ENCODE data around the gene PET100. TPM values are rescaled to one million over a fixed set of nuclear protein-coding genes. Genes with fewer than 3 reads are reported as not detected.

Gene PET100
- polyA plus RNA-seq, 1 donor from 2014 or later: 105 TPM

- no peak overlapping the region for H3K4me3 ChIP-seq (ENCODE audit: low read length)
- H3K9me2 ChIP-seq (ENCODE audit: insufficient read depth, low read length): no peaks in the 10 kb centered on the region
- TF ChIP-seq EP300 (conservative IDR thresholded peaks at IDR 0.05; ENCODE audit: poor library complexity, severe bottlenecking): no peak
- TF ChIP-seq, protein P1, sequence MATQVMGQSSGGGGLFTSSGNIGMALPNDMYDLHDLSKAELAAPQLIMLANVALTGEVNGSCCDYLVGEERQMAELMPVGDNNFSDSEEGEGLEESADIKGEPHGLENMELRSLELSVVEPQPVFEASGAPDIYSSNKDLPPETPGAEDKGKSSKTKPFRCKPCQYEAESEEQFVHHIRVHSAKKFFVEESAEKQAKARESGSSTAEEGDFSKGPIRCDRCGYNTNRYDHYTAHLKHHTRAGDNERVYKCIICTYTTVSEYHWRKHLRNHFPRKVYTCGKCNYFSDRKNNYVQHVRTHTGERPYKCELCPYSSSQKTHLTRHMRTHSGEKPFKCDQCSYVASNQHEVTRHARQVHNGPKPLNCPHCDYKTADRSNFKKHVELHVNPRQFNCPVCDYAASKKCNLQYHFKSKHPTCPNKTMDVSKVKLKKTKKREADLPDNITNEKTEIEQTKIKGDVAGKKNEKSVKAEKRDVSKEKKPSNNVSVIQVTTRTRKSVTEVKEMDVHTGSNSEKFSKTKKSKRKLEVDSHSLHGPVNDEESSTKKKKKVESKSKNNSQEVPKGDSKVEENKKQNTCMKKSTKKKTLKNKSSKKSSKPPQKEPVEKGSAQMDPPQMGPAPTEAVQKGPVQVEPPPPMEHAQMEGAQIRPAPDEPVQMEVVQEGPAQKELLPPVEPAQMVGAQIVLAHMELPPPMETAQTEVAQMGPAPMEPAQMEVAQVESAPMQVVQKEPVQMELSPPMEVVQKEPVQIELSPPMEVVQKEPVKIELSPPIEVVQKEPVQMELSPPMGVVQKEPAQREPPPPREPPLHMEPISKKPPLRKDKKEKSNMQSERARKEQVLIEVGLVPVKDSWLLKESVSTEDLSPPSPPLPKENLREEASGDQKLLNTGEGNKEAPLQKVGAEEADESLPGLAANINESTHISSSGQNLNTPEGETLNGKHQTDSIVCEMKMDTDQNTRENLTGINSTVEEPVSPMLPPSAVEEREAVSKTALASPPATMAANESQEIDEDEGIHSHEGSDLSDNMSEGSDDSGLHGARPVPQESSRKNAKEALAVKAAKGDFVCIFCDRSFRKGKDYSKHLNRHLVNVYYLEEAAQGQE (IDR thresholded peaks at IDR 0.05; ENCODE audit: borderline replicate concordance): no peak
- H3K36me3 ChIP-seq (ENCODE audit: insufficient read depth, low read length): no peaks in the 10 kb centered on the region
- H3K27ac ChIP-seq (ENCODE audit: low read length): no peak overlapping the region
- H2AFZ ChIP-seq (ENCODE audit: low read depth, low read length): no peak overlapping the region
- no peaks in the 10 kb centered on the region for H3K9me3 ChIP-seq (ENCODE audit: low read length)
- no peaks in the 10 kb centered on the region for H3K79me2 ChIP-seq (replicated peaks; ENCODE audit: insufficient read depth, low read length)
- no peaks in the 10 kb centered on the region for H3F3A ChIP-seq (ENCODE audit: insufficient read depth, low read length, poor library complexity, severe bottlenecking)
- H3K4me2 ChIP-seq (ENCODE audit: low read length): no peak overlapping the region
- no peaks in the 10 kb centered on the region for H4K20me1 ChIP-seq (ENCODE audit: insufficient read depth)
- no peak overlapping the region for H3K9ac ChIP-seq (ENCODE audit: low read length)
- H3K27me3 ChIP-seq (ENCODE audit: insufficient read depth, low read depth, low read length): peaks cover 20% of the 10 kb centered on the region
These were observed 6.7 kb downstream of the PET100 start for GRCh38 chr19:7636317-7636690.

DNA sequence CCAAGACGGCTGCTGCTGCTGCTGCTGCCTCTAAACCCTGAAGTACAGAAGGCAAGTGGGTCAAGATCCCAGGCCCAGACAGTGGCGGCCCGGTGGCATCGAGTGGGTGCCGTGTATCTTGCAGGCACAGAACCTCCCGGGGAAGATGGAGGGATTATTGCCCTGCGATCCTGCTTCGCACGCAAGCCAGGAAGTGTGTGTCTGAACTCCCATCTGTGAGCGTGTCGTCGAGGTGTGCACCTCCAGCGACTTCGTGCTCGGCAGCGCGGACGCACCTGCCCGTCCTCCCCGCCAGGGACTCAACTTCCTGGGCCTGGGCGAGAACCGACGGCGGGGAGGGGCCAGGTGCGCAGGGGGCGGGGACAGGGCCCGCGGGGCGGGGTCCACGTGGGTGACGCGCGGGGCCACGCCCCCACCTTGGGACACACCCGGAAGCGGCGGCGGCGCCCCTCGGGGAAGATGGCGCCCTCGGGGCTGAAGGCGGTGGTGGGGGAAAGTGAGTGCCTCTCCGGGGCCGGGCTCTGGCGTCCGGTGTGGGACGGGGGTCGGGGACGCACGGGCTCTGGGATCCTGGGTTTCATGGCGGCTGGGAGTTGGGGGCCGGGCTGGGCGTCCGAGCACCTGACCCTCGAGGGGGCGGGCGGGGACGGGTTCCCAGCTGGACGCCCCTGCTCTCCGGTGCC lies 7.2 kb downstream of the PET100 start, which contains the start of gene STXBP2:
TSS of gene STXBP2 (plus strand) at position 420 of the 683 bp plus-strand sequence. CDS start at position 460, 40 bp downstream.
- Histone ChIP-seq H3K27me3 (ENCODE audit: insufficient read depth, low read depth, low read length) (peaks cover 20% of the 10 kb centered on the region), H3K36me3 (ENCODE audit: insufficient read depth, low read length) (no peaks in the 10 kb centered on the region), H4K20me1 (ENCODE audit: insufficient read depth) (no peaks in the 10 kb centered on the region), H3F3A (ENCODE audit: insufficient read depth, low read length, poor library complexity, severe bottlenecking) (no peaks in the 10 kb centered on the region), H2AFZ (ENCODE audit: low read depth, low read length) (no peak within 1 kb of the TSS), H3K9me2 (ENCODE audit: insufficient read depth, low read length) (no peaks in the 10 kb centered on the region), H3K27ac (ENCODE audit: low read length) (no peak within 1 kb of the TSS), H3K79me2 (replicated peaks; ENCODE audit: insufficient read depth, low read length) (no peaks in the 10 kb centered on the region), H3K9ac (ENCODE audit: low read length) (no peak within 1 kb of the TSS), H3K4me2 (ENCODE audit: low read length) (no peak within 1 kb of the TSS), H3K9me3 (ENCODE audit: low read length) (no peaks in the 10 kb centered on the region), H3K4me3 (ENCODE audit: low read length) (peak within 1 kb of the TSS; percentile 28)
- TF ChIP-seq MXI1 (conservative IDR thresholded peaks at IDR 0.05; ENCODE audit: poor library complexity, severe bottlenecking) (no peak), EZH2 (IDR thresholded peaks at IDR 0.05; ENCODE audit: borderline replicate concordance, insufficient read depth, low read length, poor library complexity, severe bottlenecking) (no peak), SMC3 (conservative IDR thresholded peaks at IDR 0.05; ENCODE audit: poor library complexity) (no peak), TAF1 (IDR thresholded peaks at IDR 0.05; ENCODE audit: low read depth) (no peak), RAD21 (conservative IDR thresholded peaks at IDR 0.05) (no peak), POLR2AphosphoS5 (IDR thresholded peaks at IDR 0.05) (no peak), EP300 (conservative IDR thresholded peaks at IDR 0.05; ENCODE audit: poor library complexity, severe bottlenecking) (no peak)
- TF ChIP-seq, protein P2, sequence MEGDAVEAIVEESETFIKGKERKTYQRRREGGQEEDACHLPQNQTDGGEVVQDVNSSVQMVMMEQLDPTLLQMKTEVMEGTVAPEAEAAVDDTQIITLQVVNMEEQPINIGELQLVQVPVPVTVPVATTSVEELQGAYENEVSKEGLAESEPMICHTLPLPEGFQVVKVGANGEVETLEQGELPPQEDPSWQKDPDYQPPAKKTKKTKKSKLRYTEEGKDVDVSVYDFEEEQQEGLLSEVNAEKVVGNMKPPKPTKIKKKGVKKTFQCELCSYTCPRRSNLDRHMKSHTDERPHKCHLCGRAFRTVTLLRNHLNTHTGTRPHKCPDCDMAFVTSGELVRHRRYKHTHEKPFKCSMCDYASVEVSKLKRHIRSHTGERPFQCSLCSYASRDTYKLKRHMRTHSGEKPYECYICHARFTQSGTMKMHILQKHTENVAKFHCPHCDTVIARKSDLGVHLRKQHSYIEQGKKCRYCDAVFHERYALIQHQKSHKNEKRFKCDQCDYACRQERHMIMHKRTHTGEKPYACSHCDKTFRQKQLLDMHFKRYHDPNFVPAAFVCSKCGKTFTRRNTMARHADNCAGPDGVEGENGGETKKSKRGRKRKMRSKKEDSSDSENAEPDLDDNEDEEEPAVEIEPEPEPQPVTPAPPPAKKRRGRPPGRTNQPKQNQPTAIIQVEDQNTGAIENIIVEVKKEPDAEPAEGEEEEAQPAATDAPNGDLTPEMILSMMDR (IDR thresholded peaks at IDR 0.05; ENCODE audit: poor library complexity, severe bottlenecking): no peak
- TF ChIP-seq, protein P1 (IDR thresholded peaks at IDR 0.05; ENCODE audit: borderline replicate concordance): no peak

Data from neural cell (in vitro differentiated cells).